Thyroid gland (tissue), 4 donors: ENCODE results near the gene KRT39. TPM values are rescaled to one million over a fixed set of nuclear protein-coding genes. Genes with fewer than 3 reads are reported as not detected.
A peak's percentile ranks its signal among the peaks of the same experiment; 100 is the strongest.
"Not testable (repeated sequence)": the region's sequence is repeated elsewhere in the genome, so short reads cannot be mapped to it uniquely, and the experiment has no call there.

Source experiments
- DNase-seq, 2 donors: peaks; one replicate each; pipeline ENCODE4 v3.0.0-alpha.2; 2019
- H3K27ac ChIP-seq, 3 donors: fragments of 200-600 bp; sonication (generic); 1 replicate in 2 of 3; 2 replicates in 1 of 3; pipeline ENCODE4 v1.5.1; 2016 to 2019; ENCODE audit warnings: mild to moderate bottlenecking in 1 of 3, moderate library complexity in 1 of 3
- H3K27me3 ChIP-seq: fragments of 200-600 bp; sonication (generic); one replicate; pipeline ENCODE4 v1.5.1; 2019
- H3K36me3 ChIP-seq, 2 donors: fragments of 200-600 bp; sonication (generic); one replicate each; pipeline ENCODE4 v1.5.1; 2016 to 2019
- H3K4me1 ChIP-seq, 2 donors: fragments of 200-600 bp; sonication (generic); one replicate each; pipeline ENCODE4 v1.5.1; 2017 to 2019
- H3K4me3 ChIP-seq, 3 donors: fragments of 200-600 bp; sonication (generic); replicated peaks in 1 of 3; 1 replicate in 2 of 3; 2 replicates in 1 of 3; pipeline ENCODE4 v1.5.1; 2016; ENCODE audit warnings: mild to moderate bottlenecking in 1 of 3
- H3K9me3 ChIP-seq: fragments of 200-600 bp; sonication (generic); one replicate; pipeline ENCODE4 v1.5.1; 2017
- POLR2A ChIP-seq, 2 donors: fragments of 450-650 bp; IDR thresholded peaks; one replicate each; pipeline ENCODE4 v1.6.1; 2017; ENCODE audit warnings: antibody characterized with exemption in 2 of 2, mild to moderate bottlenecking in 2 of 2, moderate library complexity in 1 of 2
- WGBS, 2 donors: methylation state at CpG; one replicate each; pipeline ENCODE4 v1.1.5; 2017; 5-methylcytosine and 5-hydroxymethylcytosine counted together
- intact Hi-C: fragments of 100-400 bp; cut with DNase I; formaldehyde crosslinking; loops from one replicate; pipeline ENCODE4 v1.15.1; 2023
- total RNA-seq, 4 donors: library from RNA; depleted of rRNA; stranded (reverse); fragments of >200 nt; gene quantifications; one replicate each; pipeline ENCODE4 v1.2.3, GENCODE V29; 2016
- TF ChIP-seq, protein P1 (sequence below), 6 experiments: fragments of 200-600 bp in 3 of 6; fragments of 450-650 bp in 3 of 6; sonication (generic) in 3 of 6; IDR thresholded peaks; one replicate each; pipeline ENCODE4 v1.5.1; 2016 to 2019; ENCODE audit warnings: antibody characterized with exemption in 6 of 6, mild to moderate bottlenecking in 2 of 6, inconsistent platforms in 1 of 6, moderate library complexity in 1 of 6

KRT39 gene
- total RNA-seq, 4 donors from 2014 or later: not detected

DNA sequence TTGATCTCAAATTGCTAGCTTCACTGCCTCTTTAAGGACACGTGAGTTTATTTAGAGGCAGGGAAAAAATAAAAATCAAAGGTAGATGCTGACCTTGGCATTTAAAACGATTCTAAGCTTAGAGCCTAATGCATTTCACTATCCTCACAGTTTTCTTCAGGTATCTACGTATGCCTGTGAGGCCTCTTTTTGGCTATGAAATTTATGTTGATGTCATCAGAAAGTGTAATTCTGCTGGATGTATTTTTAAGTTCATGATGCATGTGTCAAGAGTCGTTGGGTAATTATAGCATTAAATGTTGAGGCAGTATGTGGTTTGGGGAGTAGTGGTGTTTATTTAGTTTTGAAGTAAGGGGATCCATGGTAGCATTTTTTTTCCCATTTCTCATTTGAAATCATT, 37.2 kb upstream of the KRT39 start:
- H3K4me3 ChIP-seq: no peak overlapping the region
- no peaks in the 10 kb centered on the region for H3K36me3 ChIP-seq
- 31 to 32% methylated on average over 4 of the region's 4 CpGs for WGBS, 2 donors
- peaks cover 0 to 10% of the 10 kb centered on the region in 2 donors for H3K4me1 ChIP-seq
- intact Hi-C loops: no loop called here
- no peak for DNase-seq
- peak overlapping the region in 1 of 3 donors; percentile 30 for H3K27ac ChIP-seq
- H3K9me3 ChIP-seq: no peaks in the 10 kb centered on the region
- TF ChIP-seq, protein P1, sequence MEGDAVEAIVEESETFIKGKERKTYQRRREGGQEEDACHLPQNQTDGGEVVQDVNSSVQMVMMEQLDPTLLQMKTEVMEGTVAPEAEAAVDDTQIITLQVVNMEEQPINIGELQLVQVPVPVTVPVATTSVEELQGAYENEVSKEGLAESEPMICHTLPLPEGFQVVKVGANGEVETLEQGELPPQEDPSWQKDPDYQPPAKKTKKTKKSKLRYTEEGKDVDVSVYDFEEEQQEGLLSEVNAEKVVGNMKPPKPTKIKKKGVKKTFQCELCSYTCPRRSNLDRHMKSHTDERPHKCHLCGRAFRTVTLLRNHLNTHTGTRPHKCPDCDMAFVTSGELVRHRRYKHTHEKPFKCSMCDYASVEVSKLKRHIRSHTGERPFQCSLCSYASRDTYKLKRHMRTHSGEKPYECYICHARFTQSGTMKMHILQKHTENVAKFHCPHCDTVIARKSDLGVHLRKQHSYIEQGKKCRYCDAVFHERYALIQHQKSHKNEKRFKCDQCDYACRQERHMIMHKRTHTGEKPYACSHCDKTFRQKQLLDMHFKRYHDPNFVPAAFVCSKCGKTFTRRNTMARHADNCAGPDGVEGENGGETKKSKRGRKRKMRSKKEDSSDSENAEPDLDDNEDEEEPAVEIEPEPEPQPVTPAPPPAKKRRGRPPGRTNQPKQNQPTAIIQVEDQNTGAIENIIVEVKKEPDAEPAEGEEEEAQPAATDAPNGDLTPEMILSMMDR (IDR thresholded peaks at IDR 0.05): no peak
- no peak for TF ChIP-seq POLR2A (IDR thresholded peaks at IDR 0.05)
- H3K27me3 ChIP-seq: no peaks in the 10 kb centered on the region

DNA sequence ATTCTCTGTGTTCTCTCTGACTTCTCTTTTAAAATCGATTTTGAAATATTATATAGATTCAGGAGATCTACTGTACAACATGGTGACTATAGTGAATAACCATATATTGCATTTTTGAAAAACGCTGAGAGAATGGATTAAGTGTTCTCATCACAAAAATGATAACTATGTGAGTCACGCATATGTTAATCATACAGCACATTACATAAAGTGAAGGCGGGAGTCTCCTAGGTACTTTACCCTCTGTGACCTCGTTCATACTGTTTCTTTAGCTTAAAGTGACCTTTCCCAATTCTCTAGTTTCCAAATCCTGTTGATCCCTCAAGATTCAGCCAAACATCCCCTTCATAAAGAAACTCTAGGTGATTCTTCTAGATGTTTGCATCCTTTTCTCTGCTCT, 36.1 kb upstream of the KRT39 start:
- no peak for TF ChIP-seq POLR2A (IDR thresholded peaks at IDR 0.05)
- TF ChIP-seq, protein P1 (IDR thresholded peaks at IDR 0.05): no peak
- 76 to 77% methylated on average over 5 of the region's 5 CpGs for WGBS, 2 donors

DNA sequence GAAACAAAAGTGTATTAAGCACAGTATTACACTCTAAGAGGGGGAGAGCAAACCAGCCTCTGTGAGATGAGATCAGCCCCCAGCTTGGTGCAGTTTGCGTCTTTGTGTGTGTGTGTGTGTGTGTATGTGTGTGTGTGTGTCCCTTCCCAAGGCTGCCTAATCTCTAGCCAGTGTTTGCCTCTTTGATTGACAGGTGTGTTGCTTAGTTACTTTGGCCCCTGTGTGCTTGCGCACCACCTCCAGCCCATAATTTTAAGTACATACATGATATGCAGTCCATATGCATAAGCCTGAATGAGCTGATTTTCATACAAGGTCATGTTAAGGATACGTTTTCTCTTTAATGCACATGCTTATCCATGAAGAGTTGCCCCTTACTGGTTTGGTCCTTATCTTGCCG, 35.0 kb upstream of the KRT39 start:
- DNase-seq: no peak
- Histone ChIP-seq H3K27ac (no peak overlapping the region), H3K9me3 (no peaks in the 10 kb centered on the region), H3K36me3 (no peaks in the 10 kb centered on the region), H3K4me1 (peaks cover 0 to 10% of the 10 kb centered on the region in 2 donors), H3K27me3 (no peaks in the 10 kb centered on the region), H3K4me3 (no peak overlapping the region)
- 84 to 94% methylated on average over 4 of the region's 4 CpGs for WGBS, 2 donors
- intact Hi-C loops: no loop called here
- no peak for TF ChIP-seq POLR2A (IDR thresholded peaks at IDR 0.05)
- TF ChIP-seq, protein P1 (IDR thresholded peaks at IDR 0.05): no peak

More for the DNA sequence above, 36.1 kb upstream of the KRT39 start:
- peaks cover 0 to 10% of the 10 kb centered on the region in 2 donors for H3K4me1 ChIP-seq
- no peak for DNase-seq
- no peaks in the 10 kb centered on the region for H3K9me3 ChIP-seq
- H3K4me3 ChIP-seq: no peak overlapping the region
- H3K27ac ChIP-seq: no peak overlapping the region
- no peaks in the 10 kb centered on the region for H3K36me3 ChIP-seq
- intact Hi-C loops: no loop called here
- no peaks in the 10 kb centered on the region for H3K27me3 ChIP-seq

DNA sequence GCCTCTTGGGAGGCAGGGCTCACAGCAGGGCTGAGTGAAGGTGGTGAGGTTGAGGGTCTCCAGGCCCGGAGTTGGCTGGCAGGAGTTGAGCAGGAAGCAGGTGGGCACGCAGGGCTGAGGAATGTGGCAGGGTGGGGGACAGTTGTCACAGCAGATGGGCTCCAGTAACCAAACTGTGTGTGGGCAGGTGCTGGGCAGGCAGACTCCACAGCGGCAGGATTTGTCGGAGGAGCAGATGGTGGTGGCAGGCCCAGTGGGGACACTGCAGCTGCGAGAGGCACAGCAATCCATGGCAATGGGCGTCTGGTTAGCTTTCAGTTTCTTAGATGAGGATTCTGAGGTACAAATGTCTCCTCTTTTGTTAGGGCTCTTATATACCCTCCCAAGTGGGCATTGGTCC, 32.8 kb upstream of the KRT39 start, which contains the start of gene KRTAP3-2:
TSS of gene KRTAP3-2 (minus strand) at position 344 of the 400 bp plus-strand sequence. CDS start at position 291, 53 bp downstream.
- 90 to 94% methylated on average over 6 of the region's 6 CpGs for WGBS, 2 donors
- DNase-seq, H3K4me3 ChIP-seq, intact Hi-C loops, H3K9me3 ChIP-seq, H3K27me3 ChIP-seq, H3K36me3 ChIP-seq, H3K27ac ChIP-seq: not testable (repeated sequence)
- H3K4me1 ChIP-seq: peaks cover 0 to 10% of the 10 kb centered on the region in 2 donors

DNA sequence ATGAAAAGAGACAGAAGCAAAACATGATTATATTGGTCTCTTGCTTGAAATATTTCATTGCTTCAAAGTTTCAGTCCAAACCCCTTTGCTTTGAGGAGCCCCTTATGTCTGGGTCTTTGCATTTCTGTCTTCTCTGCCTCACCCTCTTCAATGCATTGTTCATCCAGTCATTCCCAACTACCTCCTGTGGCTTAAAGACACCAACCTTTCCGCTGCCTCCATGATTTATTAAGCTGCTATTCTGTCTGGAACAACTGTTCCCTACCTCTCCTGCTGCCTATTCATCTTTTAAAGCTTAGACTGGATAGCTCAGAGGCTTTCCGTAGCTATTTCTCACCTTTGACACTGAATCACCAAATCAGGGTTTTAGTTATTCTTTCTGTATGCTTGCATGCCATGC, 30.6 kb upstream of the KRT39 start:
- Histone ChIP-seq H3K4me3 (no peak overlapping the region), H3K9me3 (no peaks in the 10 kb centered on the region), H3K4me1 (no peaks in the 10 kb centered on the region), H3K27ac (no peak overlapping the region), H3K27me3 (no peaks in the 10 kb centered on the region), H3K36me3 (no peaks in the 10 kb centered on the region)
- WGBS, 2 donors: 80% methylated on average over 2 of the region's 2 CpGs
- TF ChIP-seq, protein P1 (IDR thresholded peaks at IDR 0.05): no peak
- DNase-seq: no peak
- intact Hi-C loops: no loop called here

DNA sequence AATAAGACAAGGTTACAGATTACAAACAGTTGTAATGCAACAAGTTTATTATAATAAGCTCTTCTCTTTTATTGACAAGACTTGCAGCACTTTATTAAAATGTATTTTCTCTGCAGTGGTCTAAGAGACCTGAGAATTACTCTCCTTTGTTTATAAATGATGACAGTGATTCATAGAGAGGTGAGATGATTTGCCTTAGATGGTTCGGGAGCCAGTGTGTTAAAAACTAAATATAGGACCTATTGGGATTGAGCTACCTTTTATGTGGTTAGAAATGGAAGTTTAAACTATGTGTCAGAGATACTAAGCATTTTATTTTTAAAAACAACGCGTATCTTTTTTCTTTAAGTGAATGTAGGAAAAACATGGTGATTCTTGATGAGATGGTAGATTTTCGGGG, 30.1 kb upstream of the KRT39 start:
- H3K27me3 ChIP-seq: no peaks in the 10 kb centered on the region
- DNase-seq: no peak
- no peaks in the 10 kb centered on the region for H3K36me3 ChIP-seq
- H3K9me3 ChIP-seq: no peaks in the 10 kb centered on the region
- intact Hi-C loops: no loop called here
- 87 to 92% methylated on average over 4 of the region's 4 CpGs for WGBS, 2 donors
- TF ChIP-seq POLR2A (IDR thresholded peaks at IDR 0.05): no peak
- TF ChIP-seq, protein P1 (IDR thresholded peaks at IDR 0.05): no peak
- H3K27ac ChIP-seq: no peak overlapping the region
- H3K4me1 ChIP-seq: no peaks in the 10 kb centered on the region
- no peak overlapping the region for H3K4me3 ChIP-seq
